GM12891 (cell line): Measurements from ENCODE around the gene SLC2A2.

ENCODE experiments used
- PAX5 ChIP-seq: IDR thresholded peaks from 2 replicates; pipeline ENCODE4 v1.6.1; 2011; ENCODE audit warnings: low read length, moderate library complexity, mild to moderate bottlenecking; ENCODE audit not compliant: insufficient read depth, severe bottlenecking
- POLR2A ChIP-seq: IDR thresholded peaks from 2 replicates; pipeline ENCODE4 v1.6.1; 2011; ENCODE audit warnings: low read depth, low read length, control low read depth
- POLR2AphosphoS5 ChIP-seq: IDR thresholded peaks from 2 replicates; pipeline ENCODE4 v1.6.1; 2011; ENCODE audit warnings: low read depth, low read length, control low read depth
- TAF1 ChIP-seq: IDR thresholded peaks from 2 replicates; pipeline ENCODE4 v1.6.1; 2011; ENCODE audit warnings: low read depth, low read length, control low read depth

GRCh38 chr3:171001957-171002694 lies 24.4 kb downstream of the SLC2A2 start:
- TF ChIP-seq POLR2A: no peak
- TF ChIP-seq POLR2AphosphoS5: no peak
- TF ChIP-seq TAF1: no peak
- TF ChIP-seq PAX5: no peak
